Gastroesophageal sphincter (tissue), 3 donors: ENCODE results near the gene KLHL42.

Experiments
- POLR2A ChIP-seq, 2 donors: fragments of 450-650 bp; IDR thresholded peaks; one replicate each; pipeline ENCODE4 v1.6.1; 2017; ENCODE audit warnings: antibody characterized with exemption in 2 of 2, mild to moderate bottlenecking in 2 of 2, moderate library complexity in 1 of 2
- TF ChIP-seq, protein P1 (sequence below), 4 experiments: fragments of 200-600 bp in 2 of 4; fragments of 450-650 bp in 2 of 4; sonication (generic) in 1 of 4; IDR thresholded peaks; one replicate each; pipeline ENCODE4 v1.5.1; 2017 to 2019; ENCODE audit warnings: antibody characterized with exemption in 4 of 4, mild to moderate bottlenecking in 2 of 4, moderate library complexity in 2 of 4

DNA sequence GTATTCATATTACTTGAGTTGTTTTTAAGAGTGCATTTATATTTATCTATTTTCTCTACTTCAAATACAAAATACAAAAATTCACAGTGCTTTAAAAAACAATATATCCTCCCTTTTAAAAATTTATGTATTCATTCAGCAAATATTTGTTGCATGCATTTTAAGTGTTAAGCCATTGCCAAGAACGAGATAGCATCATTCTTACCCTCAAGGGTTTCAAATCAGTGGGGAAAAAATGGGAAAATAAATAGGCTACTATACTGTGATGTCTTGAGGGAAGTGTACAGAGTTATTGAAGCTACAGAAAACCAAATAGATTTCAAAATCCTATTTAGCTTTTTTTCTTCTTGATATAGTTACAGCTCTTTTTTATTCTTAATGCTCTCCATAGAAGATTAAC is 46.2 kb upstream of the KLHL42 start:
- TF ChIP-seq POLR2A (IDR thresholded peaks at IDR 0.05), result no peak
- TF ChIP-seq, protein P1, sequence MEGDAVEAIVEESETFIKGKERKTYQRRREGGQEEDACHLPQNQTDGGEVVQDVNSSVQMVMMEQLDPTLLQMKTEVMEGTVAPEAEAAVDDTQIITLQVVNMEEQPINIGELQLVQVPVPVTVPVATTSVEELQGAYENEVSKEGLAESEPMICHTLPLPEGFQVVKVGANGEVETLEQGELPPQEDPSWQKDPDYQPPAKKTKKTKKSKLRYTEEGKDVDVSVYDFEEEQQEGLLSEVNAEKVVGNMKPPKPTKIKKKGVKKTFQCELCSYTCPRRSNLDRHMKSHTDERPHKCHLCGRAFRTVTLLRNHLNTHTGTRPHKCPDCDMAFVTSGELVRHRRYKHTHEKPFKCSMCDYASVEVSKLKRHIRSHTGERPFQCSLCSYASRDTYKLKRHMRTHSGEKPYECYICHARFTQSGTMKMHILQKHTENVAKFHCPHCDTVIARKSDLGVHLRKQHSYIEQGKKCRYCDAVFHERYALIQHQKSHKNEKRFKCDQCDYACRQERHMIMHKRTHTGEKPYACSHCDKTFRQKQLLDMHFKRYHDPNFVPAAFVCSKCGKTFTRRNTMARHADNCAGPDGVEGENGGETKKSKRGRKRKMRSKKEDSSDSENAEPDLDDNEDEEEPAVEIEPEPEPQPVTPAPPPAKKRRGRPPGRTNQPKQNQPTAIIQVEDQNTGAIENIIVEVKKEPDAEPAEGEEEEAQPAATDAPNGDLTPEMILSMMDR (IDR thresholded peaks at IDR 0.05), result no peak
